PFSK-1 (cell line): ENCODE data around the gene RNF113B.

Source experiments
- FOXP2 ChIP-seq: optimal IDR thresholded peaks from 2 replicates; pipeline ENCODE3; 2011; ENCODE audit warnings: borderline replicate concordance, control low read depth, inconsistent platforms; ENCODE audit not compliant: insufficient read depth; ENCODE audit errors: extremely low read length, extremely low read depth
- POLR2AphosphoS5 ChIP-seq: IDR thresholded peaks from 2 replicates; pipeline ENCODE4 v1.6.1; 2012; ENCODE audit warnings: low read depth, mild to moderate bottlenecking, control low read depth, low read length, moderate library complexity
- REST ChIP-seq, 2 experiments: IDR thresholded peaks; 2 replicates each; pipeline versions ENCODE4 v1.6.1 to v1.8.0; 2011 to 2012; ENCODE audit warnings: low read depth in 2 of 2, low read length in 2 of 2, control low read depth in 1 of 2, inconsistent platforms in 1 of 2, mild to moderate bottlenecking in 1 of 2, moderate library complexity in 1 of 2; ENCODE audit not compliant: insufficient read depth in 1 of 2
- SIN3A ChIP-seq: IDR thresholded peaks from 2 replicates; pipeline ENCODE4 v1.6.1; 2012; ENCODE audit warnings: mild to moderate bottlenecking, low read length, moderate library complexity, borderline replicate concordance; ENCODE audit not compliant: insufficient read depth
- TAF1 ChIP-seq: IDR thresholded peaks from 2 replicates; pipeline ENCODE4 v1.6.1; 2012; ENCODE audit warnings: low read length, control low read depth, borderline replicate concordance; ENCODE audit not compliant: insufficient read depth

The RNF113B gene

GRCh38 chr13:98199480-98199879 lies 22.4 kb upstream of the RNF113B start:
- TF ChIP-seq TAF1 = no peak
- no peak for TF ChIP-seq SIN3A
- TF ChIP-seq REST (IDR thresholded peaks at IDR 0.05; ENCODE audit: insufficient read depth in 1 of 2, low read depth in 2 of 2, low read length in 2 of 2) = no peak
- no peak for TF ChIP-seq POLR2AphosphoS5
- TF ChIP-seq FOXP2 = no peak

GRCh38 chr13:98198683-98199082 lies 21.6 kb upstream of the RNF113B start:
- TF ChIP-seq REST (IDR thresholded peaks at IDR 0.05; ENCODE audit: insufficient read depth in 1 of 2, low read depth in 2 of 2, low read length in 2 of 2) (no peak), POLR2AphosphoS5 (no peak), FOXP2 (no peak), TAF1 (no peak), SIN3A (no peak)

GRCh38 chr13:98195054-98195791 lies 18.2 kb upstream of the RNF113B start:
- TF ChIP-seq REST (IDR thresholded peaks at IDR 0.05; ENCODE audit: insufficient read depth in 1 of 2, low read depth in 2 of 2, low read length in 2 of 2) = no peak
- TF ChIP-seq POLR2AphosphoS5 = no peak
- TF ChIP-seq SIN3A = no peak
- TF ChIP-seq FOXP2 = no peak
- TF ChIP-seq TAF1 = no peak

- no peak for TF ChIP-seq POLR2AphosphoS5
- TF ChIP-seq REST (IDR thresholded peaks at IDR 0.05; ENCODE audit: insufficient read depth in 1 of 2, low read depth in 2 of 2, low read length in 2 of 2) = no peak
- TF ChIP-seq SIN3A = no peak
- TF ChIP-seq TAF1 = no peak
- TF ChIP-seq FOXP2 = no peak
Observed at GRCh38 chr13:98192008-98192407, 14.9 kb upstream of the RNF113B start.

- no peak for TF ChIP-seq TAF1
- no peak for TF ChIP-seq REST (IDR thresholded peaks at IDR 0.05; ENCODE audit: insufficient read depth in 1 of 2, low read depth in 2 of 2, low read length in 2 of 2)
- no peak for TF ChIP-seq SIN3A
- no peak for TF ChIP-seq POLR2AphosphoS5
- no peak for TF ChIP-seq FOXP2
Observed at GRCh38 chr13:98190889-98191444, 13.9 kb upstream of the RNF113B start.
